Bronchial epithelial cell (primary cell): ENCODE measurements around the gene JADE3. TPM values are rescaled to one million over a fixed set of nuclear protein-coding genes. Genes with fewer than 3 reads are reported as not detected.

Source experiments
- DNase-seq: peaks from one replicate; pipeline ENCODE4 v3.0.0-alpha.2; 2010; ENCODE audit warnings: low read depth
- FAIRE-seq: peaks from 2 replicates; lab custom pipeline; 2011; peaks lifted over from hg19 to GRCh38; lab: Jason Lieb, UNC
- H3K27me3 ChIP-seq: 2 replicates; pipeline ENCODE4 v1.5.1; 2011; ENCODE audit warnings: low read length; ENCODE audit not compliant: control insufficient read depth, insufficient read depth
- H3K36me3 ChIP-seq: 2 replicates; pipeline ENCODE4 v1.5.1; 2011; ENCODE audit warnings: low read length; ENCODE audit not compliant: control insufficient read depth, insufficient read depth
- H3K4me3 ChIP-seq: 2 replicates; pipeline ENCODE4 v1.5.1; 2011; ENCODE audit warnings: mild to moderate bottlenecking, low read depth, low read length, control low read depth
- CTCF ChIP-seq: IDR thresholded peaks from 2 replicates; pipeline ENCODE4 v1.5.1; 2011; ENCODE audit warnings: mild to moderate bottlenecking, moderate library complexity, low read length, control low read depth, inconsistent platforms; ENCODE audit not compliant: insufficient read depth, severe bottlenecking
- total RNA-seq: library from RNA; depleted of rRNA; stranded (reverse); fragments of >200 nt; gene quantifications from 2 replicates; pipeline ENCODE4 v1.2.1, GENCODE V29; 2014

The JADE3 gene
- total RNA-seq, 1 donor from 2014 or later: 5.5 TPM

GRCh38 chrX:46918434-46918833, 6.2 kb downstream of the JADE3 start:
- no peak for TF ChIP-seq CTCF
- FAIRE-seq (no peak), DNase-seq (no peak)
- Histone ChIP-seq H3K4me3 (no peak overlapping the region), H3K36me3 (no peaks in the 10 kb centered on the region), H3K27me3 (no peaks in the 10 kb centered on the region)

GRCh38 chrX:46920235-46920634, 8.0 kb downstream of the JADE3 start:
- DNase-seq (no peak), FAIRE-seq (no peak)
- no peaks in the 10 kb centered on the region for H3K27me3 ChIP-seq
- H3K4me3 ChIP-seq: no peak overlapping the region
- H3K36me3 ChIP-seq: no peaks in the 10 kb centered on the region
- no peak for TF ChIP-seq CTCF

GRCh38 chrX:46922611-46923010, 10.4 kb downstream of the JADE3 start:
- DNase-seq (peak; percentile 54), FAIRE-seq (no peak)
- no peaks in the 10 kb centered on the region for H3K36me3 ChIP-seq
- H3K4me3 ChIP-seq: no peak overlapping the region
- H3K27me3 ChIP-seq: no peaks in the 10 kb centered on the region
- TF ChIP-seq CTCF: no peak

GRCh38 chrX:46927718-46928117, 15.5 kb downstream of the JADE3 start:
- Histone ChIP-seq H3K27me3 (no peaks in the 10 kb centered on the region), H3K36me3 (no peaks in the 10 kb centered on the region), H3K4me3 (no peak overlapping the region)
- FAIRE-seq (no peak), DNase-seq (no peak)
- no peak for TF ChIP-seq CTCF

GRCh38 chrX:46929439-46930261, 17.4 kb downstream of the JADE3 start:
- DNase-seq: peak; percentile 74
- TF ChIP-seq CTCF: no peak
- no peaks in the 10 kb centered on the region for H3K36me3 ChIP-seq
- H3K27me3 ChIP-seq: no peaks in the 10 kb centered on the region
- H3K4me3 ChIP-seq: no peak overlapping the region
- FAIRE-seq: peak; percentile 64

- no peaks in the 10 kb centered on the region for H3K36me3 ChIP-seq
- no peak for FAIRE-seq
- no peak for TF ChIP-seq CTCF
Observed at GRCh38 chrX:46935295-46935694, 23.1 kb downstream of the JADE3 start.

More at GRCh38 chrX:46935295-46935694, 23.1 kb downstream of the JADE3 start:
- no peak for DNase-seq
- H3K27me3 ChIP-seq: no peaks in the 10 kb centered on the region
- no peak overlapping the region for H3K4me3 ChIP-seq
